PFSK-1 (cell line): ENCODE measurements around the gene RBBP8NL.

Experiments used
- FOXP2 ChIP-seq: optimal IDR thresholded peaks from 2 replicates; pipeline ENCODE3; 2011; ENCODE audit warnings: borderline replicate concordance, control low read depth, inconsistent platforms; ENCODE audit not compliant: insufficient read depth; ENCODE audit errors: extremely low read length, extremely low read depth
- POLR2AphosphoS5 ChIP-seq: IDR thresholded peaks from 2 replicates; pipeline ENCODE4 v1.6.1; 2012; ENCODE audit warnings: low read depth, mild to moderate bottlenecking, control low read depth, low read length, moderate library complexity
- SIN3A ChIP-seq: IDR thresholded peaks from 2 replicates; pipeline ENCODE4 v1.6.1; 2012; ENCODE audit warnings: mild to moderate bottlenecking, low read length, moderate library complexity, borderline replicate concordance; ENCODE audit not compliant: insufficient read depth
- TAF1 ChIP-seq: IDR thresholded peaks from 2 replicates; pipeline ENCODE4 v1.6.1; 2012; ENCODE audit warnings: low read length, control low read depth, borderline replicate concordance; ENCODE audit not compliant: insufficient read depth
- TF ChIP-seq, protein P1 (sequence below), 2 experiments: IDR thresholded peaks; 2 replicates each; pipeline versions ENCODE4 v1.6.1 to v1.8.0; 2011 to 2012; ENCODE audit warnings: low read depth in 2 of 2, low read length in 2 of 2, control low read depth in 1 of 2, inconsistent platforms in 1 of 2, mild to moderate bottlenecking in 1 of 2, moderate library complexity in 1 of 2; ENCODE audit not compliant: insufficient read depth in 1 of 2

RBBP8NL gene

DNA sequence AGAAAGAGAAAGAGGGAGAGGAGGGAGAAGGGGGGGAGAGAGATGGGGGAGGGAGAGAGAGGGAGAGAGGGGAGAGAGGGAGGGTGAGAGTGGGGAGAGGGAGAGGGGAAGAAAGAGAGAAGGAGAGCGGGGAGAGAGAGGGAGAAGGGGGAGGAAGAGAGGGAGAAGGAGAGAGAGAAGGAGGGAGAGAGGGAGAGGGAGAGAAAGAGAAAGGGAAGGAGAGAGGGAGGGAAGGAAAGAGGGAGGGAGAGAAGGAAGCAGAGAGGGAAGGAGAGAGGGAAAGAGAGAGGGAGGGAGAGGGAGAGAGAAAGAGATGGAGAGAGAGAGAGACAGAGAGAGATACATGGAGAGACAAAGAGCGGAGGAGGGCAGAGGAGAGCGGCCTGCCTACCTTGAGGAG is 24.6 kb upstream of the RBBP8NL start:
- TF ChIP-seq TAF1 = no peak
- TF ChIP-seq FOXP2 = no peak
- TF ChIP-seq POLR2AphosphoS5 = no peak
- TF ChIP-seq, protein P1, sequence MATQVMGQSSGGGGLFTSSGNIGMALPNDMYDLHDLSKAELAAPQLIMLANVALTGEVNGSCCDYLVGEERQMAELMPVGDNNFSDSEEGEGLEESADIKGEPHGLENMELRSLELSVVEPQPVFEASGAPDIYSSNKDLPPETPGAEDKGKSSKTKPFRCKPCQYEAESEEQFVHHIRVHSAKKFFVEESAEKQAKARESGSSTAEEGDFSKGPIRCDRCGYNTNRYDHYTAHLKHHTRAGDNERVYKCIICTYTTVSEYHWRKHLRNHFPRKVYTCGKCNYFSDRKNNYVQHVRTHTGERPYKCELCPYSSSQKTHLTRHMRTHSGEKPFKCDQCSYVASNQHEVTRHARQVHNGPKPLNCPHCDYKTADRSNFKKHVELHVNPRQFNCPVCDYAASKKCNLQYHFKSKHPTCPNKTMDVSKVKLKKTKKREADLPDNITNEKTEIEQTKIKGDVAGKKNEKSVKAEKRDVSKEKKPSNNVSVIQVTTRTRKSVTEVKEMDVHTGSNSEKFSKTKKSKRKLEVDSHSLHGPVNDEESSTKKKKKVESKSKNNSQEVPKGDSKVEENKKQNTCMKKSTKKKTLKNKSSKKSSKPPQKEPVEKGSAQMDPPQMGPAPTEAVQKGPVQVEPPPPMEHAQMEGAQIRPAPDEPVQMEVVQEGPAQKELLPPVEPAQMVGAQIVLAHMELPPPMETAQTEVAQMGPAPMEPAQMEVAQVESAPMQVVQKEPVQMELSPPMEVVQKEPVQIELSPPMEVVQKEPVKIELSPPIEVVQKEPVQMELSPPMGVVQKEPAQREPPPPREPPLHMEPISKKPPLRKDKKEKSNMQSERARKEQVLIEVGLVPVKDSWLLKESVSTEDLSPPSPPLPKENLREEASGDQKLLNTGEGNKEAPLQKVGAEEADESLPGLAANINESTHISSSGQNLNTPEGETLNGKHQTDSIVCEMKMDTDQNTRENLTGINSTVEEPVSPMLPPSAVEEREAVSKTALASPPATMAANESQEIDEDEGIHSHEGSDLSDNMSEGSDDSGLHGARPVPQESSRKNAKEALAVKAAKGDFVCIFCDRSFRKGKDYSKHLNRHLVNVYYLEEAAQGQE (IDR thresholded peaks at IDR 0.05; ENCODE audit: insufficient read depth in 1 of 2, low read depth in 2 of 2, low read length in 2 of 2) = no peak
- no peak for TF ChIP-seq SIN3A

DNA sequence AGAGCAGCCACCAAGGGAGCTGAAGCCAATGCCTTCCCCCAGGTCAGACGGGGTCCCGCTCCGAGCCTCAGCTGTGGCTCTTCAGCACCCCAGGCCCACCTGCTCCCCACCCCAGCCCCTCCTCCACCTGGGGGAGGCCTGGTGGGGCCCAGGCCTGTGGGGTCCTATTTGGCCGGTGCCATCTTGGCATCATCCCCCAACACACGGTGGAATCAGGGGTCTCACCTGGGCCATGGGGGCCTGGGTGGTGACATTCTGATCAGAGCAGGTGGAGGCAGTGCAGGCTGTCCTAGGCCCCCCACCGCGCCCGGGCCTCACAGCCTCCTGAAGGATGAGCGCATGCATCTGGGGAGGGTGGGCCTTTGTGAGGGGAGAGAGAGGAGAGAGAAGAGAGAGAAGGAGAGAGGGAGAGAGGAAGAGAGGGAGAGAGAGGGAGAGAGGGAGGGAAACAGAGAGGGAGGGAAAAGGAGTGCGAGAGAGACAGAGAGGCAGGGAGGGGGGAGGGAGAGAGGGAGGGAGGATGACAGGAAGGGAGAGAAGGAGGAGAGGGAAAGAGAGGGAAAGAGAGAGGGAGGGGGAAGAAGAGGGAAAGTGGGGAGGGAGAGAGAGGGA is 23.9 kb upstream of the RBBP8NL start:
- TF ChIP-seq POLR2AphosphoS5 (no peak), FOXP2 (no peak), TAF1 (no peak), SIN3A (no peak)
- TF ChIP-seq, protein P1 (IDR thresholded peaks at IDR 0.05; ENCODE audit: insufficient read depth in 1 of 2, low read depth in 2 of 2, low read length in 2 of 2) = no peak

DNA sequence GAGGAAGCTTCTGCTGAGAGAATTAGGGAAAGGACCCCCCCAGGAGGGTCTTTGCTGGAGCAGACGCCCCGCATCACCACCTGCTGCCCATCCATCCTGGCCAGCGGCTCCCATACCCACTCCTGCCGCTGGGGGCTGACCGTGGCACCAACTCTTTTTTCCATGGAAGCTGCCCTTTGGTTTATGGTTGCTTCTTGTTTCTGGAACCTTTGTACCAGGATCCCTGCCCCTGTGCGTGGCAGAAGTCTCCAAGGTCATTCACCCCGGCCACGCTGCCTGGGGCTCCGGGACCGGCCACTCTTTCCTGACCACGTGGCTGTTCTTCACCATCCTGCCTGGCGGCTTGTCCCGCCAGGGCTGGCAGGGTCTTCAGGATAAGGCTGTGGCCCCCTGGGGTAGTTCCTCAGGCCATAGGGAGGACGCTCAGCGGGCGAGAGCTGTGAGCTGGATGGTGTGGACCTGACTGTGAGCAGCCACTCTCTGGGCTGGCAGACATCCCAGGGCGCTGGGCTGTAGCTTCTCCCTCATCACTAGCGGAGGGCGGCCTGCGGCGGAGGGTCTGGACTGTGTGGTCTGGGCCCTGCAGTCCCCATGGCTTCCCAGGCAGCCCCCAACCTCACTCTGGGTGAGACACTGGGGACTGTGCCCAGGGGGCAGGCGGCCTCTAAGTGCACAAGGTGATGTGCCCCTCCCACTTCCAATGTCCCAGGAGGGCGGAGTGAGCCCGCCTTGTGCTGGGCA is 22.8 kb upstream of the RBBP8NL start:
- TF ChIP-seq, protein P1 (IDR thresholded peaks at IDR 0.05; ENCODE audit: insufficient read depth in 1 of 2, low read depth in 2 of 2, low read length in 2 of 2) = no peak
- TF ChIP-seq POLR2AphosphoS5 (no peak), FOXP2 (no peak), SIN3A (no peak), TAF1 (no peak)

DNA sequence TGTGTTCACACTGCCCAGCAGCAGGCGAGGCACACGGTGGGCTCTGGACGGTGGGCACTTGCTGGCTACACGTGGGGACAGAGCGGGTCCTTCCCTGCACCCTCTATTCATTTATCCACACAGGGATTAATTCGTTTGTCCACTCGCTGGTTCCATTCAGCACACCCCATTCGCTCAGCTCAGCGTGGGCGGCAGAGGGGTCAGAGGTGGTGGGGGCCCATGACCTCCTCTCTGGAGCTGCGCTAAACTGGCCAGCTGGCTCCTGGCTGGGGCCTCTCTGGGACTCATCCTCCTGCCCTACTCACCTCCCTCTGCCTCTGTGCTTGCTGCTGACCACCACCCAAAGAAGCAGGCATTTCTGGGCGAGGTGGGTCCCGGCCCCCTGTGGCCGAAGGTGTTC is 21.4 kb upstream of the RBBP8NL start:
- TF ChIP-seq FOXP2 = no peak

DNA sequence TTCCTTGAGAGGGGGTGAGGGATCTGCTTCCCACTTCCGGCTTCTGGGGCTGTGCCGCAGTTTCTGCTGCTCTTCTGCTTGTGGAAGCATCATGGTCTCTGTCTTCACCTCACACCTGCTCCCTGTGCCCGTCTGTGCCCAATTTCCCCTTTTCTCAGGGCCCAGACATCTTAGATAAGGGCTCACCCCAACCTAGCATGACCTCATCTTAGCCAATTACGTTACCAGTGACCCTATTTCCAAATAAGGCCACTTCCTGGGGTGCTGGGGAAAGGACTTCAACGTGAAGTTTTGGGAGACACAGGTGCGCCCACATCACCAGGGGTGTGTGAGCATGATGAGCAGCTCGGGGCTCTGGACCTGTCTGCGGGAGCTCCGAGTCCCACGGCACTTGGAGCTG is 20.7 kb upstream of the RBBP8NL start:
- no peak for TF ChIP-seq FOXP2
- no peak for TF ChIP-seq TAF1
- TF ChIP-seq, protein P1 (IDR thresholded peaks at IDR 0.05; ENCODE audit: insufficient read depth in 1 of 2, low read depth in 2 of 2, low read length in 2 of 2) = no peak
- TF ChIP-seq SIN3A = no peak
- no peak for TF ChIP-seq POLR2AphosphoS5
